ENCODE measurements around the gene SLC25A52. TPM values are rescaled to one million over a fixed set of nuclear protein-coding genes. Genes with fewer than 3 reads are reported as not detected.

SLC25A52 gene
- total and polyA plus RNA-seq, 12 donors = 0.21 TPM; not detected in 10

DNA sequence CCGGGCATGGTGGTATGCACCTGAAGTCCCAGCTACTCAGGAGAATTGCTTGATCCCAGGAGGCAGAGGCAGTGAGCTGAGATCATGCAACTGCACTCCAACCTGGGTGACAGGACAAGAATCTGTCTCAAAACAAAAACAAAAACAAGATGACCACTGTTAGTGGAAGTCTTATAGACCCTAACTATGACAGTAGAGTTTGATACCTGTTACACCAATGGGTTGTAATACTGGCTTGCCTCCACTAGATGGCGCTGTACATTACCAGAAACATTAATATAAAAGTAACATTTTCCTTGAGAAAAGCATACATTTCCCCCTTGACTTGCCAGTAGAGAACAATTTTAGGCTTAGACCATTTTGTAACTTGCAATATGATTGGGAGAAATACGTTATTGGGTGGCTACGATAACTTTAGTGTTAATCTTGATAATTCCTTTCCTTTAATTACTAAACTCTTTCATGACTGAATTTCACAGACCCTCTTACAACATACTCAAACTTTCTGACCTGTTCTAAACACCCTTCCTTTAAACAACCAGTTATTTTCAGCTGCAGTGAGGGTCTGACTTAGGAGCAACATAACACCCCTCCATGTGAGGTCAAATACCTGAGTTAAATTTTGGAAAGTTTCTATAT is 19.5 kb downstream of the SLC25A52 start:
- peaks cover 0 to 13% (median 0%) of the 10 kb centered on the region in 11 donors for H3K9me3 ChIP-seq
- 59 to 66% methylated on average over 4 of the region's 4 CpGs for WGBS, 2 donors
- TF ChIP-seq, protein P1, sequence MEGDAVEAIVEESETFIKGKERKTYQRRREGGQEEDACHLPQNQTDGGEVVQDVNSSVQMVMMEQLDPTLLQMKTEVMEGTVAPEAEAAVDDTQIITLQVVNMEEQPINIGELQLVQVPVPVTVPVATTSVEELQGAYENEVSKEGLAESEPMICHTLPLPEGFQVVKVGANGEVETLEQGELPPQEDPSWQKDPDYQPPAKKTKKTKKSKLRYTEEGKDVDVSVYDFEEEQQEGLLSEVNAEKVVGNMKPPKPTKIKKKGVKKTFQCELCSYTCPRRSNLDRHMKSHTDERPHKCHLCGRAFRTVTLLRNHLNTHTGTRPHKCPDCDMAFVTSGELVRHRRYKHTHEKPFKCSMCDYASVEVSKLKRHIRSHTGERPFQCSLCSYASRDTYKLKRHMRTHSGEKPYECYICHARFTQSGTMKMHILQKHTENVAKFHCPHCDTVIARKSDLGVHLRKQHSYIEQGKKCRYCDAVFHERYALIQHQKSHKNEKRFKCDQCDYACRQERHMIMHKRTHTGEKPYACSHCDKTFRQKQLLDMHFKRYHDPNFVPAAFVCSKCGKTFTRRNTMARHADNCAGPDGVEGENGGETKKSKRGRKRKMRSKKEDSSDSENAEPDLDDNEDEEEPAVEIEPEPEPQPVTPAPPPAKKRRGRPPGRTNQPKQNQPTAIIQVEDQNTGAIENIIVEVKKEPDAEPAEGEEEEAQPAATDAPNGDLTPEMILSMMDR (IDR thresholded peaks at IDR 0.05) = peak; percentile 81 to 94 (median 91)
- no peaks in the 10 kb centered on the region for H3K36me3 ChIP-seq
- no peaks in the 10 kb centered on the region for H3K4me1 ChIP-seq
- H3K27me3 ChIP-seq = no peaks in the 10 kb centered on the region
- DNase-seq (peak in 1 of 2 donors; percentile 20), ATAC-seq (peak in 1 of 8 donors; percentile 42)
- no peak overlapping the region for H3K27ac ChIP-seq
- H3K4me3 ChIP-seq = no peak overlapping the region
- intact Hi-C loops (cut with DNase I) = loop anchor here in 9 of 10 donors (2.0 to 10.0 kb wide), 5 partner anchors 76 to 236 kb away; no protein-coding TSS in a partner anchor

GRCh38 chr18:31740180-31740579 is 20.5 kb downstream of the SLC25A52 start:
- intact Hi-C loops (cut with DNase I) = loop anchor here in 9 of 10 donors (2.0 to 10.0 kb wide), 5 partner anchors 77 to 237 kb away; no protein-coding TSS in a partner anchor
- H3K4me1 ChIP-seq = no peaks in the 10 kb centered on the region
- ATAC-seq (no peak), DNase-seq (no peak)
- H3K9me3 ChIP-seq = peaks cover 0 to 13% (median 0%) of the 10 kb centered on the region in 11 donors
- no peak overlapping the region for H3K4me3 ChIP-seq
- TF ChIP-seq, protein P1 (IDR thresholded peaks at IDR 0.05) = no peak
- H3K27me3 ChIP-seq = no peaks in the 10 kb centered on the region
- no peaks in the 10 kb centered on the region for H3K36me3 ChIP-seq
- H3K27ac ChIP-seq = no peak overlapping the region
- WGBS, 2 donors = 82 to 86% methylated on average over 9 of the region's 9 CpGs

DNA sequence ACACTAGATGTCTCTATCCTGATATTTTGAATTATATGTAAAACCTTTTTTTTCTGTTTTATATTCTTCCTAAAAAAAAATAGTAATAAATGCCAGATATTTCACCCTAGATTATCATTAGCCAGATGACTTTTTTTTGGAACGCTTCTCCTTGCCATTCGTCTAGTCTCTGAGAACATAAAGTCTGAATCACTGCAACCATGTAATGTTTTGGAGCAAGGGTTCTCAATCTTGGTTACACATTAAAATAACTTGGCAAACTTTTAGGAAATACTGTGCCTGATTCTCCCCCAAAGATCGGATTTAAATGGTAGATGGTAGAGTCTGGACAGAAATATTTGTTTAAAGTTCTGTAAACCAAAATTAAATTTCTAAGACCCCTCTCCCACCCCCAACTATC is 21.0 kb downstream of the SLC25A52 start:
- intact Hi-C loops (cut with DNase I) = loop anchor here in 9 of 10 donors (2.0 to 10.0 kb wide), 6 partner anchors 78 to 238 kb away; no protein-coding TSS in a partner anchor
- TF ChIP-seq, protein P1 (IDR thresholded peaks at IDR 0.05) = no peak
- Histone ChIP-seq H3K27me3 (no peaks in the 10 kb centered on the region), H3K36me3 (no peaks in the 10 kb centered on the region), H3K9me3 (peaks cover 0 to 13% (median 0%) of the 10 kb centered on the region in 11 donors), H3K27ac (no peak overlapping the region), H3K4me3 (no peak overlapping the region), H3K4me1 (no peaks in the 10 kb centered on the region)
- no peak for DNase-seq
- ATAC-seq = no peak
- 83 to 88% methylated on average over 3 of the region's 3 CpGs for WGBS, 2 donors

DNA sequence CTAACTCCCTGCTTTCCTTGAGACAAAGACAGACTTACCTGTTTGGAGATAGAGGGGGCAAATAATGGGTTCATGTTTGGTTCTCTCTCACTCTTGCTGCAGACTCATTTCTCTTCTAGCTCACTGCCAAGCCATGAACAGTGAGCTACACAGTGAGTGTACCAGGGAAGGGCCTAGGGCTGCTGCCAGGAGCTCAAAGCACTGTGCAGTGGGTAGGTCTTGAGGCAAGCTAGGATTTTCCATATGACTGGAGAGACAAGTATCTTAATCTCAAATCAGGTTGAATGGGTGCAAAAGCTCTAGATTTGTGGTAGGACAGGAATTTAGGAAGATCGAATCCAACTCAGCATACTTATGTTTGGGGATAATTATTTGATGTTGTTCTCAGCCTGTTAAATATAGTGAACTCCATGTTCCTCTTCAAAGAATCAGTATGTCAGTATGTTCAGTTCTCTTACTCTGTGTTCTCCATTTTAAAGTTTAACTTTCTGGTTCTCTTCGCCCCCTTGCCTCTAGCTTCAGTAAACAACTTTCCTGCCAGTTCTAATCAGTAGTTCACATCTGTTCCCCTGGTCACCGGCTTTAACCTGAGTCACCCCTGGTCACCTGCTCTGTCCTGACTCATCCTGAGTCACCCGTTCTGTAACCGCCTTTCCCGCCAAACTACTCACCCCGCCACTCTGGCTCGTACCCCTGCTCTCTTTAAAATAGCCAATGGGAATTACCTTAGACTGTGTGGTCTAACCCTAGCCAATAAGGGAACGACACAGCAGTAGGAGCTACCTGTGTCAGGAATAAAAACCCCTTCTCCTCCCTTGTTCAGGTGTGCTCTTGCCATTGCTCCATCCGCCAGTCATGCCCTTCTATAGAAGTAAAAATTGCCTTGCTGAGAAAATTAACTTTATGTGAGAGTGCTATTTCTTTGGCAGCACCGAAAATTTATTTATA is 21.9 kb downstream of the SLC25A52 start:
- 91% methylated on average over 11 of the region's 11 CpGs for WGBS, 2 donors
- no peak for ATAC-seq
- Histone ChIP-seq H3K4me3 (no peak overlapping the region), H3K9me3 (peaks cover 0 to 13% (median 0%) of the 10 kb centered on the region in 11 donors), H3K27me3 (no peaks in the 10 kb centered on the region), H3K27ac (no peak overlapping the region), H3K36me3 (no peaks in the 10 kb centered on the region), H3K4me1 (no peaks in the 10 kb centered on the region)
- TF ChIP-seq, protein P1 (IDR thresholded peaks at IDR 0.05) = no peak
- intact Hi-C loops (cut with DNase I) = loop anchor here in 2 of 10 donors (5.0 kb wide), 2 partner anchors 79 to 219 kb away; no protein-coding TSS in a partner anchor
- no peak for DNase-seq

Data from heart right ventricle (tissue), 16 donors.